Measurements from ENCODE around the gene ELL3. TPM values are rescaled to one million over a fixed set of nuclear protein-coding genes. Genes with fewer than 3 reads are reported as not detected.

ELL3 gene
- polyA plus RNA-seq, 4 donors: 27.9 to 85.7 (median 37.3) TPM

DNA sequence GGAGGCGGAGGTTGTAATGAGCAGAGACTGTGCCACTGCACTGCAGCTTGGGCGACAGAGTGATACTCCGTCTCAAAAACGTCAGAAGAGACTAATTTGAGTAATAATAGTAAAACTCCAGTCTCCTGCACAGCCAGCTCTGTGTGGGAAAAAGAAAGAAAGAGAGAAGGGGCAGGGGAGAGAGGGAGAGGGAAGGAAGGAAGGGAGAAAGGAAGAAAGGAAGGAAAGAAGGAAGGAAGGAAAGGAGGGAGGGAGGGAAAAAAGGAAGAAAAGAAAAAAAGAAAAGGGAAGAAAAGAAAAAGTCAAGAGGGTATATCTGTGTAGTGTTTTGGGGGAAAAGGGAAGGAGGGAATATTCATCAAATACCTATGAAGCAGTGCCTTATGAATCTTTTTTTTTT is 53.6 kb downstream of the ELL3 start:
- H3K27ac ChIP-seq (ENCODE audit: low read depth in 1 of 3, low read length in 2 of 3): no peak overlapping the region
- FAIRE-seq (no peak), DNase-seq (no peak)
- H3K4me3 ChIP-seq (ENCODE audit: low read depth in 1 of 3, low read length in 3 of 3): no peak overlapping the region
- H3K9me3 ChIP-seq (ENCODE audit: control insufficient read depth in 2 of 2, insufficient read depth in 1 of 2, low read depth in 1 of 2, low read length in 1 of 2): no peaks in the 10 kb centered on the region
- H3K36me3 ChIP-seq (ENCODE audit: control insufficient read depth in 3 of 3, insufficient read depth in 2 of 3, low read depth in 1 of 3, low read length in 3 of 3): no peaks in the 10 kb centered on the region
- peaks cover 0 to 1% (median 0%) of the 10 kb centered on the region in 3 donors for H3K27me3 ChIP-seq (ENCODE audit: control insufficient read depth in 3 of 3, insufficient read depth in 3 of 3, low read length in 3 of 3)
- WGBS, 3 donors: 80 to 83% (median 81%) methylated on average over 4 of the region's 4 CpGs
- no peaks in the 10 kb centered on the region for H3K4me1 ChIP-seq (ENCODE audit: control insufficient read depth in 3 of 3, insufficient read depth in 2 of 3, low read depth in 1 of 3, low read length in 2 of 3)

Other genes starting within 250 kb of the ELL3 start
- 10 to 100 TPM; 15.5 to 79.8 (median 62.9) TPM for gene PPIP5K1, start 186.8 kb downstream of the ELL3 start, polyA plus RNA-seq
- gene CKMT1B, start 182.9 kb downstream of the ELL3 start, polyA plus RNA-seq: 100 to 1,000 TPM in 3 of 4 donors, 10 to 100 TPM in 1; 12.7 to 162 (median 108) TPM
- gene STRC, start 158.2 kb downstream of the ELL3 start, polyA plus RNA-seq: 1 to 10 TPM in 3 of 4 donors, under 1 TPM in 1; 0.31 to 4.1 (median 3.6) TPM
- gene CATSPER2, start 128.1 kb downstream of the ELL3 start, polyA plus RNA-seq: 10 to 100 TPM in 3 of 4 donors, 1 to 10 TPM in 1; 3.2 to 29.7 (median 16.7) TPM
- gene CKMT1A, start 83.1 kb downstream of the ELL3 start, polyA plus RNA-seq: 100 to 1,000 TPM in 1 of 4 donors, 10 to 100 TPM in 3; 11.3 to 115 (median 87.9) TPM
- 100 to 1,000 TPM; 141 to 614 (median 317) TPM for gene PDIA3, start 30.5 kb downstream of the ELL3 start, polyA plus RNA-seq
- 1,000 to 10,000 TPM in 3 of 4 donors, 100 to 1,000 TPM in 1; 739 to 2,526 (median 1,711) TPM for gene SERF2, start 15.4 kb upstream of the ELL3 start, polyA plus RNA-seq
- gene SERINC4, start 23.3 kb upstream of the ELL3 start, polyA plus RNA-seq: under 1 TPM in 3 of 4 donors, not detected in 1; 0.24 to 0.45 (median 0.34) TPM
- gene HYPK, start 23.6 kb upstream of the ELL3 start, polyA plus RNA-seq: 10 to 100 TPM in 2 of 4 donors, 1 to 10 TPM in 2; 4.9 to 24.3 (median 9.1) TPM
- gene MFAP1, start 47.7 kb upstream of the ELL3 start, polyA plus RNA-seq: 10 to 100 TPM; 16.2 to 36.6 (median 19.5) TPM
- gene WDR76, start 50.0 kb upstream of the ELL3 start, polyA plus RNA-seq: 1 to 10 TPM; 1.1 to 5.1 (median 3.3) TPM